HFFc6 (cell line): ENCODE results near the gene MIAT. TPM values are rescaled to one million over a fixed set of nuclear protein-coding genes. Genes with fewer than 3 reads are reported as not detected.

Experiments used
- DNase-seq: peaks from one replicate; pipeline ENCODE4 v3.0.0-alpha.2; 2018
- H3K27ac Mint-ChIP-seq: 2 replicates; pipeline ENCODE4 v1.8.0; 2020; ENCODE audit warnings: mild to moderate bottlenecking, mixed read lengths
- H3K27me3 Mint-ChIP-seq: 2 replicates; pipeline ENCODE4 v1.8.0; 2021; ENCODE audit warnings: mild to moderate bottlenecking, moderate library complexity, mixed read lengths; ENCODE audit not compliant: insufficient read depth
- H3K36me3 Mint-ChIP-seq: 2 replicates; pipeline ENCODE4 v1.8.0; 2021; ENCODE audit warnings: low read depth, mixed read lengths
- H3K4me1 Mint-ChIP-seq: 2 replicates; pipeline ENCODE4 v1.8.0; 2020; ENCODE audit warnings: low read depth, mixed read lengths
- H3K4me3 Mint-ChIP-seq: 2 replicates; pipeline ENCODE4 v1.8.0; 2020; ENCODE audit warnings: mild to moderate bottlenecking, moderate library complexity, mixed read lengths
- H3K9me3 Mint-ChIP-seq: 2 replicates; pipeline ENCODE4 v1.8.0; 2020; ENCODE audit warnings: mild to moderate bottlenecking, mixed read lengths
- CTCF ChIP-seq: fragments of 200-600 bp; sonication (generic); IDR thresholded peaks from 2 replicates; pipeline ENCODE4 v1.5.0; 2021; ENCODE audit warnings: antibody characterized with exemption, mild to moderate bottlenecking
- total RNA-seq, 6 experiments: library from RNA; stranded (reverse); fragmentation: NEBNext Ultra II Directional; extraction: Animal tissue kit (Norgen Biotek cat#: 25700); gene quantifications; 2 replicates in 1 of 6; 3 replicates in 5 of 6; pipeline ENCODE4 v1.2.3, GENCODE V29; 2021

MIAT gene
- total RNA-seq, 6 experiments from 2014 or later, result 0.55 to 0.89 (median 0.75) TPM

GRCh38 chr22:26675687-26676268, 18.4 kb downstream of the MIAT start:
- peaks cover 13% of the 10 kb centered on the region for H3K36me3 Mint-ChIP-seq
- TF ChIP-seq CTCF, result no peak
- no peak for DNase-seq
- H3K4me1 Mint-ChIP-seq, result peaks cover 53% of the 10 kb centered on the region
- H3K27ac Mint-ChIP-seq, result no peak overlapping the region
- no peaks in the 10 kb centered on the region for H3K9me3 Mint-ChIP-seq
- no peak overlapping the region for H3K4me3 Mint-ChIP-seq
- peaks cover 2% of the 10 kb centered on the region; the same call in 1 of the 2 replicates for H3K27me3 Mint-ChIP-seq

DNA sequence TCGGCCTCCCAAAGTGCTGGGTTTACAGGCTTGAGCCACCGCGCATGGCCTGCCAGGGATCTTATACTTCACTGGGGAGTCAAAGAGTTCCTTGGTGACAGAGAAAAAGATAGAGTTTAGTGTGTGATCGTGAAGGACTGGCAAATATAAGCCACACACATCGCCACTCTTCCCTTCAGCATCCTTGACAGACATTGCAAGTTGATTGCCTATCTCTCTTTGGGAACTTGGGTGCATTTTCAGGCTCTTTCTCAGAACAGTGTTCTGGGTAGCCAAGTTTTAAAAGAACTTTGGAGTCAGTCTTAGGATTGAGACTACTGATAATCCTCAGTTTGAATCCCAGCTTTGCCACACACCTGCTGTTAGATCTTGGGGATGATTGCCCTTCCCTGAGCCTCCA, 19.8 kb downstream of the MIAT start:
- no peak for TF ChIP-seq CTCF
- peaks cover 2% of the 10 kb centered on the region for H3K27me3 Mint-ChIP-seq

DNA sequence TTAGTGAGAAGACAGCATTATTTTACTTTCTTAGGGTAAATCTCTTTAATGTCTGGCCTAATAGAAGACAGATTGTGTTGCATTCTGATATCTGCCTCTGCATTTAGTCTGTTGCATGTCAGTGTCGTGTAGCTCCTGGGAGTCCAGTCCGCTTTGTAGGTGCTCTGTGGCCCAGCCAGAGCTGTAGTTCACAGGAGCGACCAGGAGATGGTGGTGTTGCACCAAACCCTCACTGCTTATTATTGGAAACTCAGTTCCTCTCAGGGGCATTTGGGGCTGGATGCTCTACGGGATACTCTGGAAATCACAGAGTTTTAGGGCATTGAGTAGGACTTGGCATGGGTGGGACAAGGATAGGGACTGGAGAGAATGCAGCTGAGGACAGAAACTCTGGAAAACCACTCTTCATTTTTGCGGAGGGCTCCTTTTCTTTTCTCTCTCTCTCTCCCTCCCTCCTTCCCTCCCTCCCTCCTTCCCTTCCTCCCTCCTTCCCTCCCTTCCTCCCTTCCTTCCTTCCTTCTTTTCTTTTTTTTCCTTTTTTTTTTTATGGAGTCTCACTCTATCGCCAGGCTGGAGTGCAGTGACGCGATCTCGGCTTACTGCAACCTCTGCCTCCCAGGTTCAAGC, 21.7 kb downstream of the MIAT start:
- Mint-ChIP-seq H3K4me3 (no peak overlapping the region), H3K36me3 (peaks cover 36% of the 10 kb centered on the region), H3K27ac (no peak overlapping the region), H3K9me3 (no peaks in the 10 kb centered on the region), H3K4me1 (peaks cover 41% of the 10 kb centered on the region), H3K27me3 (no peaks in the 10 kb centered on the region; the same call in none of the 2 replicates)
- peak; percentile 71 for DNase-seq
- TF ChIP-seq CTCF, result peak; percentile 95

More for the DNA sequence above, 19.8 kb downstream of the MIAT start:
- no peak overlapping the region for H3K27ac Mint-ChIP-seq
- no peak for DNase-seq
- peaks cover 55% of the 10 kb centered on the region for H3K4me1 Mint-ChIP-seq
- no peak overlapping the region for H3K4me3 Mint-ChIP-seq
- H3K9me3 Mint-ChIP-seq, result no peaks in the 10 kb centered on the region
- H3K36me3 Mint-ChIP-seq, result peaks cover 26% of the 10 kb centered on the region

DNA sequence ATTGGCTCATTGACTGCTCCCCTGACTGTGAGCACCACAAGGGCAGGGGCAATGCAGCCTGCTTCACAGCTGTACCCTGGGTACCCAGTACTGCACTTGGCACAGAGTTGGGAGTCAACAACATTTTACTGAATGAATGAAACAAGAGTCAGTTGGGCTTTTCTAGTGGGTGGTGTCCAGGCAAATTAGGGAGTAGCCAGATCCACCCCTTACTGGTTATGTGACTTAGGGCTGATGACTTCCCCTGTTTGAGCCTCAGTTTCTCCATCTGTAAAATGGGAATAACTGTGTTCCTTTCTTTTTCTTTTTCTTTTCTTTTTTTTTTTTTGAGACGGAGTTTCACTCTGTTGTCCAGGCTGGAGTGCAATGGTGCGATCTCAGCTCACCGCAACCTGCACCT, 23.1 kb downstream of the MIAT start:
- Mint-ChIP-seq H3K9me3 (no peaks in the 10 kb centered on the region), H3K27ac (no peak overlapping the region), H3K4me1 (peaks cover 28% of the 10 kb centered on the region), H3K36me3 (peaks cover 24% of the 10 kb centered on the region), H3K27me3 (no peaks in the 10 kb centered on the region; the same call in 1 of the 2 replicates), H3K4me3 (no peak overlapping the region)
- TF ChIP-seq CTCF, result no peak
- no peak for DNase-seq

GRCh38 chr22:26681395-26681821, 24.0 kb downstream of the MIAT start:
- Mint-ChIP-seq H3K4me3 (no peak overlapping the region), H3K27ac (peak overlapping the region; percentile 56; the same call in 1 of the 2 replicates), H3K27me3 (no peaks in the 10 kb centered on the region; the same call in 1 of the 2 replicates), H3K36me3 (peaks cover 24% of the 10 kb centered on the region), H3K4me1 (peaks cover 22% of the 10 kb centered on the region), H3K9me3 (no peaks in the 10 kb centered on the region)
- no peak for TF ChIP-seq CTCF
- peak; percentile 23 for DNase-seq
